ENCODE data around the gene GAN. TPM values are rescaled to one million over a fixed set of nuclear protein-coding genes. Genes with fewer than 3 reads are reported as not detected.

Gene GAN
- total RNA-seq, 1 donor from 2014 or later, result 20.9 TPM

DNA sequence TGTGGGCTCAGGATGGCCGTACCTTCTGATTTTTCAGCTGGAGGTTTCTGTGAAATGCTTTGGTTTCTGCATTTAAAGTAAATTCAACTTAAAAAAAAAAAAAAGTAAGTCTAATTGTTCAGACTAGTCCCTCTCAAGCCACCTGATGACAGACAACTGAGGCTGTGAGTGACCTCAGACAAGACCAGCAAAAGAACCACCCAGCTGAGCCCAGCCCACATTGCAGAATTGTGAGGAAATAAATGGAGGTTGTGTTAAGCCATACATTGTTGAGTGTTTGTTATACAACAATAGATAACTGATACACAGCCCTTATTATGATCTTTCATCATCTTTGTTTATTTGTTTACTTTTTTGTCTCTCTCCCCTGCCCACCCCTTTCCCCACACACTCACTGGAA is 85.1 kb downstream of the GAN start:
- Mint-ChIP-seq H3K4me1 (ENCODE audit: low read depth, unreplicated experiment) (no peaks in the 10 kb centered on the region), H3K36me3 (ENCODE audit: low read depth, unreplicated experiment) (no peaks in the 10 kb centered on the region), H3K27ac (ENCODE audit: unreplicated experiment) (no peak overlapping the region), H3K27me3 (ENCODE audit: low read depth, unreplicated experiment) (no peaks in the 10 kb centered on the region), H3K4me3 (ENCODE audit: unreplicated experiment) (no peak overlapping the region), H3K9me3 (ENCODE audit: unreplicated experiment) (no peaks in the 10 kb centered on the region)
- H3K27ac ChIP-seq (ENCODE audit: low read depth, low read length), result no peak overlapping the region
- no peak for TF ChIP-seq EZH2 (IDR thresholded peaks at IDR 0.05; ENCODE audit: insufficient read depth, low read length)
- TF ChIP-seq, protein P1, sequence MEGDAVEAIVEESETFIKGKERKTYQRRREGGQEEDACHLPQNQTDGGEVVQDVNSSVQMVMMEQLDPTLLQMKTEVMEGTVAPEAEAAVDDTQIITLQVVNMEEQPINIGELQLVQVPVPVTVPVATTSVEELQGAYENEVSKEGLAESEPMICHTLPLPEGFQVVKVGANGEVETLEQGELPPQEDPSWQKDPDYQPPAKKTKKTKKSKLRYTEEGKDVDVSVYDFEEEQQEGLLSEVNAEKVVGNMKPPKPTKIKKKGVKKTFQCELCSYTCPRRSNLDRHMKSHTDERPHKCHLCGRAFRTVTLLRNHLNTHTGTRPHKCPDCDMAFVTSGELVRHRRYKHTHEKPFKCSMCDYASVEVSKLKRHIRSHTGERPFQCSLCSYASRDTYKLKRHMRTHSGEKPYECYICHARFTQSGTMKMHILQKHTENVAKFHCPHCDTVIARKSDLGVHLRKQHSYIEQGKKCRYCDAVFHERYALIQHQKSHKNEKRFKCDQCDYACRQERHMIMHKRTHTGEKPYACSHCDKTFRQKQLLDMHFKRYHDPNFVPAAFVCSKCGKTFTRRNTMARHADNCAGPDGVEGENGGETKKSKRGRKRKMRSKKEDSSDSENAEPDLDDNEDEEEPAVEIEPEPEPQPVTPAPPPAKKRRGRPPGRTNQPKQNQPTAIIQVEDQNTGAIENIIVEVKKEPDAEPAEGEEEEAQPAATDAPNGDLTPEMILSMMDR (IDR thresholded peaks at IDR 0.05; ENCODE audit: insufficient read depth, low read depth, low read length), result no peak
- H3K36me3 ChIP-seq (ENCODE audit: insufficient read depth, low read length), result no peaks in the 10 kb centered on the region
- no peaks in the 10 kb centered on the region for H3K79me2 ChIP-seq (ENCODE audit: insufficient read depth, low read length)
- DNase-seq (ENCODE audit: low read depth) (no peak), FAIRE-seq (no peak)
- H3K4me3 ChIP-seq (ENCODE audit: insufficient read depth, low read depth, low read length), result no peak overlapping the region
- H3K27me3 ChIP-seq (ENCODE audit: insufficient read depth, low read length), result no peaks in the 10 kb centered on the region
- no peaks in the 10 kb centered on the region for H4K20me1 ChIP-seq (ENCODE audit: insufficient read depth, low read length)
- H2AFZ ChIP-seq (ENCODE audit: low read depth, low read length), result no peak overlapping the region
- no peak overlapping the region for H3K4me2 ChIP-seq (ENCODE audit: low read length)
- no peaks in the 10 kb centered on the region for H3K9me3 ChIP-seq (ENCODE audit: insufficient read depth, low read depth, low read length)
- peaks cover 11% of the 10 kb centered on the region for H3K4me1 ChIP-seq (ENCODE audit: insufficient read depth, low read length)
- H3K9ac ChIP-seq (ENCODE audit: low read length), result no peak overlapping the region

DNA sequence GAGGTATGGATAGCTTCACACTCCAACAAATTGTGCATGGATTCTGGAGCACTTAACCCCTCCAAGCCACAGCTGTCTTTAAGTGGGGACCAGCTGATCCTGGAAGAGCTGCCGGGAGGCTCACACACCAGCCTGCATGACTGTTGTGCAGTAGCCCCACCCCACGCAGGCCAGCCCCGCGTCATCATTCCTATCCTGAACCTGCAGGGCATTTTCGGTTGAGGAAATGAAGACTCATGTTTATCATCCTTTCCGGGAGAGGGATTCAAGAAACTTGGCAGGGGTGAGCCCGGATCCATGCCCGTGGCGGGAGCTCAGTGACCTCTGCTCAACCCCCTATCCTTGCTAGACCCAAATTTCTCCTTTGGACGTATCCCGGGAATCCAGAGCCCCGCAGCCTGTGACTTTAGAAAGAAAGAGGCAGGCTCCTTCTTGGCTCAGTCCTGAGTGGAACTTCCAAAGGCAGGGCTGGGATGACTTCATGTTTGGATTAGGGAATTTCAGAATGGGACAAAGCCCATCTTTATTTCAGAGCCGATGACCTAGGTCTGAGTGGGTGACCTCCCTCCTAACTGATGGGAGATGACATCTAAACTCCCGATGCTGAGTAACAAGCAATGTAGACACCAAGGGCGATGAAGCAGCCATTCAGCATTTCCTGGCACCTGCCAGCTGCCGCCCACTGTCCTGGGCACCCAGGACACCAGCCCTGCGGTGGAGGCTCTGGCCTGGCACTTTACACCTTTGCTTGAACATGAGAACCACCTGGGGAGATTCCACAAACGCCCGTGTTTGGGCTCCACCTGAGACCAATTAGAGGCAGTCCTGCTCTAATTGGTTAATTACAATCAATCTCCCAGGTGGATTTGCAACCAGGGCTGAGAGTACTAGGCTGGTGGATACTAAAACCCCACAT is 86.5 kb downstream of the GAN start:
- Mint-ChIP-seq H3K27ac (ENCODE audit: unreplicated experiment) (no peak overlapping the region), H3K4me3 (ENCODE audit: unreplicated experiment) (no peak overlapping the region), H3K36me3 (ENCODE audit: low read depth, unreplicated experiment) (no peaks in the 10 kb centered on the region), H3K27me3 (ENCODE audit: low read depth, unreplicated experiment) (no peaks in the 10 kb centered on the region), H3K9me3 (ENCODE audit: unreplicated experiment) (no peaks in the 10 kb centered on the region), H3K4me1 (ENCODE audit: low read depth, unreplicated experiment) (peaks cover 6% of the 10 kb centered on the region)
- Histone ChIP-seq H3K9ac (ENCODE audit: low read length) (peak overlapping the region; percentile 25), H2AFZ (ENCODE audit: low read depth, low read length) (no peak overlapping the region), H3K4me2 (ENCODE audit: low read length) (peak overlapping the region; percentile 40), H3K79me2 (ENCODE audit: insufficient read depth, low read length) (no peaks in the 10 kb centered on the region), H3K36me3 (ENCODE audit: insufficient read depth, low read length) (no peaks in the 10 kb centered on the region), H3K4me1 (ENCODE audit: insufficient read depth, low read length) (peaks cover 14% of the 10 kb centered on the region), H3K27ac (ENCODE audit: low read depth, low read length) (no peak overlapping the region), H3K27me3 (ENCODE audit: insufficient read depth, low read length) (no peaks in the 10 kb centered on the region), H4K20me1 (ENCODE audit: insufficient read depth, low read length) (no peaks in the 10 kb centered on the region), H3K4me3 (ENCODE audit: insufficient read depth, low read depth, low read length) (no peak overlapping the region), H3K9me3 (ENCODE audit: insufficient read depth, low read depth, low read length) (no peaks in the 10 kb centered on the region)
- TF ChIP-seq, protein P1 (IDR thresholded peaks at IDR 0.05; ENCODE audit: insufficient read depth, low read depth, low read length), result no peak
- TF ChIP-seq EZH2 (IDR thresholded peaks at IDR 0.05; ENCODE audit: insufficient read depth, low read length), result no peak
- DNase-seq (ENCODE audit: low read depth) (peak; percentile 66), FAIRE-seq (no peak)

DNA sequence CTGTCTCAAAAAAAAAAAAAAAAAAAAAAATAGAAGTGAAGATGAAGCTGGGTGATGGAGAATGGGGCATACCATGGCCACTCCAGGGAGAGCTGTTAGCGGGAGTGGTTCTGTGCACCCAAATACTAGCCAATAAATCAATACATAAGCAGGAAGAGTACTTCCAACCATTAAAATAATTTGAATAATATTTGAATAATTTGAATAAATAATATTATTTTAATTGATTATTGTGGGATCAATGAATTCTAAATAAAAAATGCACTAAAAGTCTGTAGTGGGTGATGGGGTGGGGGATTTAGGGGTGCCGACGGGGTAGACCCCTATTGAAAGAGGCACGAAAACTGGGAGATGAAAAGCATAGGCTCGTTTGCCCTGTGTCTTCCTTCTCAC is 88.4 kb downstream of the GAN start:
- peaks cover 13% of the 10 kb centered on the region for H3K4me1 Mint-ChIP-seq (ENCODE audit: low read depth, unreplicated experiment)
- no peaks in the 10 kb centered on the region for H3K9me3 Mint-ChIP-seq (ENCODE audit: unreplicated experiment)
- Histone ChIP-seq H4K20me1 (ENCODE audit: insufficient read depth, low read length) (no peaks in the 10 kb centered on the region), H3K4me2 (ENCODE audit: low read length) (peak overlapping the region; percentile 80), H3K4me3 (ENCODE audit: insufficient read depth, low read depth, low read length) (no peak overlapping the region), H3K27ac (ENCODE audit: low read depth, low read length) (no peak overlapping the region), H3K36me3 (ENCODE audit: insufficient read depth, low read length) (no peaks in the 10 kb centered on the region), H3K9ac (ENCODE audit: low read length) (peak overlapping the region; percentile 50), H3K79me2 (ENCODE audit: insufficient read depth, low read length) (no peaks in the 10 kb centered on the region), H3K9me3 (ENCODE audit: insufficient read depth, low read depth, low read length) (no peaks in the 10 kb centered on the region), H3K27me3 (ENCODE audit: insufficient read depth, low read length) (no peaks in the 10 kb centered on the region), H3K4me1 (ENCODE audit: insufficient read depth, low read length) (peaks cover 25% of the 10 kb centered on the region), H2AFZ (ENCODE audit: low read depth, low read length) (no peak overlapping the region)
- H3K27me3 Mint-ChIP-seq (ENCODE audit: low read depth, unreplicated experiment), result no peaks in the 10 kb centered on the region
- DNase-seq (ENCODE audit: low read depth), result no peak
- H3K27ac Mint-ChIP-seq (ENCODE audit: unreplicated experiment), result no peak overlapping the region
- no peak for TF ChIP-seq EZH2 (IDR thresholded peaks at IDR 0.05; ENCODE audit: insufficient read depth, low read length)
- TF ChIP-seq, protein P1 (IDR thresholded peaks at IDR 0.05; ENCODE audit: insufficient read depth, low read depth, low read length), result no peak
- H3K36me3 Mint-ChIP-seq (ENCODE audit: low read depth, unreplicated experiment), result no peaks in the 10 kb centered on the region
- FAIRE-seq, result no peak
- H3K4me3 Mint-ChIP-seq (ENCODE audit: unreplicated experiment), result no peak overlapping the region

Measured in astrocyte (in vitro differentiated cells and primary cell).